SU-DHL-6 (cell line): ENCODE measurements around the gene FAM83G.

Experiments used
- EZH2phosphoT487 ChIP-seq: fragments of 200-600 bp; sonication (generic), shearing (Covaris generic); conservative IDR thresholded peaks from 2 replicates; pipeline ENCODE4 v1.6.1; 2018; ENCODE audit warnings: mild to moderate bottlenecking, antibody characterized with exemption, low read length, moderate library complexity, mixed read lengths
- TF ChIP-seq, protein P1 (sequence below): fragments of 200-600 bp; sonication (generic); IDR thresholded peaks from one replicate; pipeline ENCODE4 v1.5.1; 2017; ENCODE audit warnings: antibody characterized with exemption, mild to moderate bottlenecking, low read length, moderate library complexity; ENCODE audit not compliant: insufficient read depth, poor library complexity, severe bottlenecking

- TF ChIP-seq, protein P1, sequence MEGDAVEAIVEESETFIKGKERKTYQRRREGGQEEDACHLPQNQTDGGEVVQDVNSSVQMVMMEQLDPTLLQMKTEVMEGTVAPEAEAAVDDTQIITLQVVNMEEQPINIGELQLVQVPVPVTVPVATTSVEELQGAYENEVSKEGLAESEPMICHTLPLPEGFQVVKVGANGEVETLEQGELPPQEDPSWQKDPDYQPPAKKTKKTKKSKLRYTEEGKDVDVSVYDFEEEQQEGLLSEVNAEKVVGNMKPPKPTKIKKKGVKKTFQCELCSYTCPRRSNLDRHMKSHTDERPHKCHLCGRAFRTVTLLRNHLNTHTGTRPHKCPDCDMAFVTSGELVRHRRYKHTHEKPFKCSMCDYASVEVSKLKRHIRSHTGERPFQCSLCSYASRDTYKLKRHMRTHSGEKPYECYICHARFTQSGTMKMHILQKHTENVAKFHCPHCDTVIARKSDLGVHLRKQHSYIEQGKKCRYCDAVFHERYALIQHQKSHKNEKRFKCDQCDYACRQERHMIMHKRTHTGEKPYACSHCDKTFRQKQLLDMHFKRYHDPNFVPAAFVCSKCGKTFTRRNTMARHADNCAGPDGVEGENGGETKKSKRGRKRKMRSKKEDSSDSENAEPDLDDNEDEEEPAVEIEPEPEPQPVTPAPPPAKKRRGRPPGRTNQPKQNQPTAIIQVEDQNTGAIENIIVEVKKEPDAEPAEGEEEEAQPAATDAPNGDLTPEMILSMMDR, result no peak
- no peak for TF ChIP-seq EZH2phosphoT487
Observed at GRCh38 chr17:18993905-18994526, 10.5 kb downstream of the FAM83G start.
